Esophagus squamous epithelium (tissue), 5 donors: ENCODE results near the gene PRR35. TPM values are rescaled to one million over a fixed set of nuclear protein-coding genes. Genes with fewer than 3 reads are reported as not detected.

Experiments used
- DNase-seq: peaks from one replicate; lab custom pipeline; 2025; lab: John Stamatoyannopoulos, UW
- H3K27ac ChIP-seq, 4 donors: fragments of 200-600 bp; sonication (generic); one replicate each; pipeline ENCODE4 v1.5.1; 2016 to 2019; ENCODE audit warnings: mild to moderate bottlenecking in 1 of 4
- H3K27me3 ChIP-seq, 4 donors: fragments of 200-600 bp; sonication (generic); 1 replicate in 3 of 4; 2 replicates in 1 of 4; pipeline versions ENCODE4 v1.5.1 to v1.6.0; 2017 to 2021; ENCODE audit warnings: antibody characterized with exemption in 1 of 4
- H3K36me3 ChIP-seq, 3 donors: fragments of 200-600 bp; sonication (generic); one replicate each; pipeline ENCODE4 v1.5.1; 2016 to 2019
- H3K4me1 ChIP-seq, 3 donors: fragments of 200-600 bp; sonication (generic); one replicate each; pipeline ENCODE4 v1.5.1; 2017 to 2019
- H3K4me3 ChIP-seq, 4 donors: fragments of 200-600 bp; sonication (generic); 1 replicate in 3 of 4; 2 replicates in 1 of 4; pipeline ENCODE4 v1.5.1; 2016 to 2019; ENCODE audit warnings: mild to moderate bottlenecking in 2 of 4, moderate library complexity in 1 of 4
- H3K9me3 ChIP-seq, 3 donors: fragments of 200-600 bp; sonication (generic); one replicate each; pipeline ENCODE4 v1.5.1; 2016 to 2019
- POLR2A ChIP-seq, 4 donors: fragments of 450-650 bp; IDR thresholded peaks; one replicate each; pipeline ENCODE4 v1.6.1; 2017; ENCODE audit warnings: antibody characterized with exemption in 4 of 4, mild to moderate bottlenecking in 4 of 4, moderate library complexity in 3 of 4
- WGBS, 2 donors: methylation state at CpG; one replicate each; pipeline ENCODE4 v1.1.5; 2018; 5-methylcytosine and 5-hydroxymethylcytosine counted together
- intact Hi-C: fragments of 100-400 bp; cut with DNase I; formaldehyde crosslinking; loops from one replicate; pipeline ENCODE4 v1.15.0; 2022
- total RNA-seq, 4 donors: library from RNA; depleted of rRNA; stranded (reverse); fragments of >200 nt; gene quantifications; one replicate each; pipeline ENCODE4 v1.1.0, GENCODE V29; 2016
- TF ChIP-seq, protein P1 (sequence below), 6 experiments: fragments of 450-650 bp in 4 of 6; fragments of 200-600 bp in 2 of 6; sonication (generic) in 2 of 6; IDR thresholded peaks; one replicate each; pipeline ENCODE4 v1.5.1; 2016 to 2019; ENCODE audit warnings: antibody characterized with exemption in 6 of 6, mild to moderate bottlenecking in 4 of 6, moderate library complexity in 4 of 6
- donor health status: DM: yes; HTN: yes; CAD: no.

Gene PRR35
- total RNA-seq, 4 donors from 2014 or later: not detected

DNA sequence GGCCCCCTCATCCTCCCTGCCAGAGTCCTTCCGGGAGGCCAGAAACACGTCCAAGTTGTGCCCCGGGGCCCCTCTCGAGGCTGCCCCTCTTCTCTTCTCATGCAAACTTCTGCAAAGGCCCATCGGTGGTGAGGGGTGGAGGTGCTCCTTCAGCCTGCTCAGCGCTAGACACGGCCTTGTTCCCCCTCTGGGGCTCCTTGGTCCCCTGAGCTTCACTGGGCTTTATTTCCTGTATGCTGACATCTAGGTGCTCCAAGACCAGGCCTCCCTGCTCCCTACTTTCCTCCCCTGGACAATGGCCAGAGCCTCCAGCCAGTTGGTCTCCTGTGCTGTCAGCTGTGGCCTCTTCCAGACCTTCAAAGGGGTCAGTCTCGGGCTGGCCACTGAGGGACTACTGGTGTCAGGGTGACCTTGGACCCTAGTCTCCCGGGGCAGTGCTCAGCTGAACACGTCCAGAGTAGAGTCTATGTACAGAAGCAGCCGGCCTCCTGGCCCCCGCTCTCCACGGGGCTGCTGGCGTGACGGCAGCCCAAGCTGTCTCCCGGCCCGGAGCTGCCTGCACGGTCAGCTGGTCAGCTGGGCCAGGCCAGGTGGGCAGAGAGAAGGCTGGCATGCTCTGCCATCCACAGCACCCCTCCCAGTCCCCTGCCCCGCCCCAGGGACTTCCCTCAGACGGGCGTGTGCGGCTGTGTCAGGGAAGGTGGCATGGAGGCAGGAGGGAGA is 1.7 kb upstream of the PRR35 start:
- H3K4me1 ChIP-seq: peaks cover 7 to 41% (median 17%) of the 10 kb centered on the region in 3 donors
- no peak for TF ChIP-seq POLR2A (IDR thresholded peaks at IDR 0.05)
- TF ChIP-seq, protein P1, sequence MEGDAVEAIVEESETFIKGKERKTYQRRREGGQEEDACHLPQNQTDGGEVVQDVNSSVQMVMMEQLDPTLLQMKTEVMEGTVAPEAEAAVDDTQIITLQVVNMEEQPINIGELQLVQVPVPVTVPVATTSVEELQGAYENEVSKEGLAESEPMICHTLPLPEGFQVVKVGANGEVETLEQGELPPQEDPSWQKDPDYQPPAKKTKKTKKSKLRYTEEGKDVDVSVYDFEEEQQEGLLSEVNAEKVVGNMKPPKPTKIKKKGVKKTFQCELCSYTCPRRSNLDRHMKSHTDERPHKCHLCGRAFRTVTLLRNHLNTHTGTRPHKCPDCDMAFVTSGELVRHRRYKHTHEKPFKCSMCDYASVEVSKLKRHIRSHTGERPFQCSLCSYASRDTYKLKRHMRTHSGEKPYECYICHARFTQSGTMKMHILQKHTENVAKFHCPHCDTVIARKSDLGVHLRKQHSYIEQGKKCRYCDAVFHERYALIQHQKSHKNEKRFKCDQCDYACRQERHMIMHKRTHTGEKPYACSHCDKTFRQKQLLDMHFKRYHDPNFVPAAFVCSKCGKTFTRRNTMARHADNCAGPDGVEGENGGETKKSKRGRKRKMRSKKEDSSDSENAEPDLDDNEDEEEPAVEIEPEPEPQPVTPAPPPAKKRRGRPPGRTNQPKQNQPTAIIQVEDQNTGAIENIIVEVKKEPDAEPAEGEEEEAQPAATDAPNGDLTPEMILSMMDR (IDR thresholded peaks at IDR 0.05): no peak
- intact Hi-C loops: no loop called here
- H3K36me3 ChIP-seq: peaks cover 0 to 8% (median 0%) of the 10 kb centered on the region in 3 donors
- WGBS, 2 donors: 48 to 50% methylated on average over 5 to 8 of the region's 22 CpGs
- DNase-seq: no peak
- peaks cover 13 to 65% (median 21%) of the 10 kb centered on the region in 4 donors for H3K27me3 ChIP-seq
- H3K4me3 ChIP-seq: no peak overlapping the region
- H3K27ac ChIP-seq: no peak overlapping the region
- H3K9me3 ChIP-seq: no peaks in the 10 kb centered on the region

DNA sequence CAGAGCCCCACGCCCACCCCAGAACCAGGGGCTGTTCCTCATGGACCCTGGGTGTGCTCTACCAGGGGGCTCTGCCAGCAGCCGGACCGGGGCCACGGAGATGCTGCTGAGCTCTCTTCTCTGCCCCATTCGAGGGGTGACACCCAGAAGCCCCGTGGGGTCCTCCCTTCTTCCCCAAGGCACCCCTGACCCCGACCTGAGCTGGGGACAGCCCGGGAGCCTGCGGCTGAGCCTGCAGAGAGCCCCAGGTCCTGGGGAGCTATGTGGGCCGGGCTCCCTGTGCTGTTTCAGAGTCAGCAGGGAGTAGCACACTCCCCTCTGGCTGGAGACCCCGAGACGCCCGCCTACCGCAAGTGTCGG is 1.2 kb upstream of the PRR35 start:
- Histone ChIP-seq H3K27me3 (peaks cover 13 to 71% (median 21%) of the 10 kb centered on the region in 4 donors), H3K4me3 (no peak overlapping the region), H3K4me1 (peaks cover 7 to 40% (median 17%) of the 10 kb centered on the region in 3 donors), H3K36me3 (peaks cover 0 to 3% (median 0%) of the 10 kb centered on the region in 3 donors), H3K9me3 (no peaks in the 10 kb centered on the region), H3K27ac (no peak overlapping the region)
- WGBS, 2 donors: no CpG with 5 or more reads among the region's 15 CpGs
- DNase-seq: no peak
- TF ChIP-seq, protein P1 (IDR thresholded peaks at IDR 0.05): no peak
- intact Hi-C loops: no loop called here

GRCh38 chr16:559411-560203 is 587 bp upstream of the PRR35 start:
- DNase-seq: no peak
- Histone ChIP-seq H3K9me3 (no peaks in the 10 kb centered on the region), H3K4me1 (peaks cover 7 to 34% (median 16%) of the 10 kb centered on the region in 3 donors), H3K27ac (no peak overlapping the region), H3K27me3 (peaks cover 13 to 77% (median 21%) of the 10 kb centered on the region in 4 donors), H3K36me3 (no peaks in the 10 kb centered on the region), H3K4me3 (peak overlapping the region in 1 of 4 donors; percentile 53)
- TF ChIP-seq, protein P1 (IDR thresholded peaks at IDR 0.05): no peak
- TF ChIP-seq POLR2A (IDR thresholded peaks at IDR 0.05): no peak
- 20% methylated on average over 1 of the region's 62 CpGs; no CpG with 5 or more reads in 1 of the 2 donors for WGBS, 2 donors
- intact Hi-C loops: no loop called here

DNA sequence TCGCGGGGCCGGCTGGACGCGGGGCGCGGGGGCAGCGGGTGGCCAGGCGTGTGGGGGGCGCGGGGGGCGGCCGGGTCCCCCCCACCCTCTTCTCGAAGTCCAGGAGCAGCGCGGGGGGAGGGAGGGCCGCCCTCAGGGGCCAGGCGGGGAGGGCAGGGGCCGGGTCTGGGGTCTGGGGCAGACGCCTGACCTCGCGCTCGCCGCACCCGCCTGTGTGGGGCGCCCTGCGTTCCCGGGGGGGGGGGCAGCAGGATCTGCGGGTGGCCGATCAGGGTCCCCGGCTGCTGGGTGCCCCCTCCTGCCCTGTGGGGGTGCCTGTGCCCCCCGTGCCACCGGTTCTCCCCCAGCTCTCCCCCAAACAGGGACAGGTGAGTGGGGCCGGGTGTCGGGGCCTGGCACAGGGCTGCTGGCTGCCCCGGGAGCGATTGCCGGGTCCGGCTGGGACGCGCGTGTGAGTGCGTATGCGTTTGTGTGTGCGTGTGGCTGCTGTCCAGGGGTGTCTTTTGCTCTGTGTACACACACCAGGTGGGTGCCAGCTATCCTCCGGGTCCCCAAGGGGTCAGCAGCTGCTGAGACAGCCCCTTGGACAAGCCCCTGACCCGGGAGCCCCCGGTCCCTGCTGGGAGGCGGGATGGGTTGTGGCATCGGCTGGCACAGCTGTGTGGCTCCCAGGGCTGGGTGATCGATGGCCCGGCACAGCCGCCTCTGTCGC is 663 bp downstream of the PRR35 start:
- TF ChIP-seq, protein P1 (IDR thresholded peaks at IDR 0.05): no peak
- no peak for TF ChIP-seq POLR2A (IDR thresholded peaks at IDR 0.05)
- peak overlapping the region in 2 of 4 donors; percentile 30 to 53 for H3K4me3 ChIP-seq
- H3K27ac ChIP-seq: no peak overlapping the region
- no peaks in the 10 kb centered on the region for H3K9me3 ChIP-seq
- intact Hi-C loops: no loop called here
- WGBS, 2 donors: 49% methylated on average over 10 of the region's 54 CpGs; no CpG with 5 or more reads in 1 of the 2 donors
- DNase-seq: no peak
- no peaks in the 10 kb centered on the region for H3K36me3 ChIP-seq
- H3K4me1 ChIP-seq: peaks cover 6 to 34% (median 13%) of the 10 kb centered on the region in 3 donors
- peaks cover 13 to 87% (median 21%) of the 10 kb centered on the region in 4 donors for H3K27me3 ChIP-seq
